Pancreas (tissue), 10 donors: ENCODE data around the gene PAK6. TPM values are rescaled to one million over a fixed set of nuclear protein-coding genes. Genes with fewer than 3 reads are reported as not detected.

ENCODE experiments used
- ATAC-seq, 4 donors: fragments of 200-7000 bp; cut with Tn5 transposase; one replicate each; pipeline versions ENCODE4 v1.8.0 to v1.9.1; 2020; ENCODE audit warnings: mild to moderate bottlenecking in 4 of 4, moderate library complexity in 4 of 4
- DNase-seq, 6 donors: peaks; one replicate each; pipeline ENCODE4 v3.0.0-alpha.2; 2020
- FAIRE-seq: peaks from 2 replicates; lab custom pipeline; 2012; peaks lifted over from hg19 to GRCh38; lab: Jason Lieb, UNC
- H3K27ac ChIP-seq, 4 donors: fragments of 200-600 bp; sonication (generic); 1 replicate in 3 of 4; 2 replicates in 1 of 4; pipeline versions ENCODE4 v1.5.0 to v1.8.0; 2020
- H3K27me3 ChIP-seq, 4 donors: fragments of 200-600 bp; one replicate each; pipeline ENCODE4 v1.8.0; 2021
- H3K36me3 ChIP-seq, 3 donors: fragments of 200-600 bp; sonication (generic) in 1 of 3; one replicate each; pipeline versions ENCODE4 v1.5.0 to v1.8.0; 2020 to 2021
- H3K4me1 ChIP-seq, 3 donors: fragments of 200-600 bp; one replicate each; pipeline ENCODE4 v1.8.0; 2021
- H3K4me3 ChIP-seq, 4 donors: fragments of 200-600 bp; sonication (generic) in 2 of 4; one replicate each; pipeline versions ENCODE4 v1.5.0 to v1.8.0; 2020 to 2021
- H3K9me3 ChIP-seq, 4 donors: fragments of 200-600 bp; one replicate each; pipeline ENCODE4 v1.8.0; 2021
- CTCF ChIP-seq, 4 donors: fragments of 200-600 bp; sonication (generic) in 3 of 4; IDR thresholded peaks; one replicate each; pipeline versions ENCODE4 v1.5.0 to v1.8.0; 2021; ENCODE audit warnings: antibody characterized with exemption in 4 of 4
- WGBS, 2 donors: extraction: QIAGEN DNeasy Blood & Tissue Kit; methylation state at CpG; one replicate each; pipeline ENCODE4 v1.1.7; 2013; 5-methylcytosine and 5-hydroxymethylcytosine counted together
- intact Hi-C, 3 donors: fragments of 100-400 bp; cut with DNase I; formaldehyde crosslinking; loops; one replicate each; pipeline versions ENCODE4 v1.11.1 to v1.14.2; 2022
- polyA plus RNA-seq, 2 donors: library from polyadenylated mRNA; stranded (reverse); fragments of 200-250 nt; gene quantifications; one replicate each; pipeline ENCODE4 v1.2.3, GENCODE V29; 2013
- total RNA-seq, 6 donors: library from RNA; stranded (reverse); fragmentation: NEBNext Ultra II Directional in 4 of 6; extraction: Animal tissue kit (Norgen Biotek cat#: 25700) in 4 of 6; gene quantifications; one replicate each; pipeline versions ENCODE4 v1.2.1 to v1.2.4, GENCODE V29; 2021 to 2023
- donor health status: healthy with polysubstance abuse.
- donor health status: DM: no; HTN: no; CAD: no; lungs with moderate emphysema.
- donor health status: DM: no; HTN: no; CAD: no.
- donor health status: control.
- donor health status: control.
- donor health status: Bipolar disorder and iron deficiency.
- donor health status: DM: yes; HTN: yes; CAD: no.
- donor health status: DM: no; HTN: no; CAD: no.
- donor health status: DM: no; HTN: no; CAD: no.
- donor health status: DM: yes; HTN: yes; CAD: no.

Gene PAK6
- total and polyA plus RNA-seq, 8 donors = 3.2 to 6.4 (median 4.6) TPM

DNA sequence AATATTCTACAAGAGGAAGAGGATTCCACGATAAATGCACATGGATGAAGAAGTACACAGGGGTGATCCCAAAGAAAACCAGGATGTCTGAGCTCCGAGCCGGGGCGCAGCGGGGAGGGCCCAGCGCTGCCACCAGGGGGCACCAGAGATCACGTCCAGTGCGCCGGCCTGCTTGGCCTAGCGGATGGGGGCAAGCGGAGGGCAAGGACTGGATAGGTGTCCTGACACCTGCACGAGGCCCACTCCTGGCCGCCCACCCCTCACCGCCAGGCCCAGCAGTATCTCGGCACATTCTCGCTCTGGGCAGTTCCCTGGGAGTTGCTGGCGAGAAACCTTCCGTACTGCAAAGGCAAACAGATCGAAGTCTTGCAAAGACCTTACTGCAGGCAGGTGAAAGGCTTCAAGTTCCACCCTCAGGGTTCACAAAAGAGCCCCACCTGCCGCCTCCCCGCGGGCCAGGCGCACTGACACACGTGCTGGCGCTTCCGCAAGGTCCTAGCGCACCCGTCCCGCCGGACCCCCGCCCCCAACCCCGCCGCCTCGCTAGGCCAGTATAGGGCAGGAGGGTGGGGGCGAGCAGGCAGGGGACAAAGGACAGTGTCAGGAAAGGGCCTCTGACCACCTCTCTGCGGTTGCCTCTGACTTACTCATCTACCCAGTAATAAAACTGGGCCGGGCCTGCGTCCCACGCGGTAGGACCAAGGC, 40.7 kb downstream of the PAK6 start:
- peaks cover 0 to 5% (median 2%) of the 10 kb centered on the region in 4 donors for H3K27me3 ChIP-seq
- no peak overlapping the region for H3K4me3 ChIP-seq
- intact Hi-C loops = loop anchor here in 2 of 3 donors (5.0 to 10.0 kb wide), 4 partner anchors 58 to 148 kb away; partner anchors contain the start of gene CCDC9B (in 1 of the 2)

GRCh38 chr15:40280260-40281056, 41.6 kb downstream of the PAK6 start:
- H3K9me3 ChIP-seq = no peaks in the 10 kb centered on the region
- H3K4me1 ChIP-seq = peaks cover 0 to 11% (median 6%) of the 10 kb centered on the region in 3 donors
- TF ChIP-seq CTCF (IDR thresholded peaks at IDR 0.05) = no peak
- no peak overlapping the region for H3K4me3 ChIP-seq
- peaks cover 0 to 5% (median 2%) of the 10 kb centered on the region in 4 donors for H3K27me3 ChIP-seq
- no peaks in the 10 kb centered on the region for H3K36me3 ChIP-seq
- H3K27ac ChIP-seq = no peak overlapping the region
- intact Hi-C loops = loop anchor here in 2 of 3 donors (5.0 to 10.0 kb wide), 3 partner anchors 57 to 144 kb away; partner anchors contain the start of gene CCDC9B (in 1 of the 2)
- DNase-seq (peak in 1 of 6 donors; percentile 23), ATAC-seq (no peak), FAIRE-seq (no peak)
- WGBS, 2 donors = 65 to 72% methylated on average over 30 of the region's 30 CpGs

More for the DNA sequence above, 40.7 kb downstream of the PAK6 start:
- Histone ChIP-seq H3K9me3 (no peaks in the 10 kb centered on the region), H3K36me3 (no peaks in the 10 kb centered on the region), H3K4me1 (peaks cover 0 to 11% (median 6%) of the 10 kb centered on the region in 3 donors), H3K27ac (no peak overlapping the region)
- FAIRE-seq (no peak), DNase-seq (peak; percentile 60 to 98 (median 82)), ATAC-seq (peak; percentile 64 to 79 (median 74))
- TF ChIP-seq CTCF (IDR thresholded peaks at IDR 0.05) = peak; percentile 97 to 99 (median 98)
- WGBS, 2 donors = 15 to 16% methylated on average over 39 to 40 of the region's 40 CpGs

GRCh38 chr15:40281057-40281800, 42.4 kb downstream of the PAK6 start:
- Histone ChIP-seq H3K9me3 (no peaks in the 10 kb centered on the region), H3K4me3 (peak overlapping the region in 1 of 4 donors; percentile 52), H3K27ac (no peak overlapping the region), H3K27me3 (peaks cover 0 to 5% (median 2%) of the 10 kb centered on the region in 4 donors), H3K4me1 (peaks cover 0 to 11% (median 6%) of the 10 kb centered on the region in 3 donors), H3K36me3 (no peaks in the 10 kb centered on the region)
- DNase-seq = peak in 1 of 6 donors; percentile 24
- 67 to 72% methylated on average over 36 to 43 of the region's 43 CpGs for WGBS, 2 donors
- TF ChIP-seq CTCF (IDR thresholded peaks at IDR 0.05) = no peak
- no peak for FAIRE-seq
- intact Hi-C loops = loop anchor here in 2 of 3 donors (5.0 to 10.0 kb wide), 3 partner anchors 56 to 144 kb away; partner anchors contain the start of gene CCDC9B (in 1 of the 2)
- ATAC-seq = no peak

DNA sequence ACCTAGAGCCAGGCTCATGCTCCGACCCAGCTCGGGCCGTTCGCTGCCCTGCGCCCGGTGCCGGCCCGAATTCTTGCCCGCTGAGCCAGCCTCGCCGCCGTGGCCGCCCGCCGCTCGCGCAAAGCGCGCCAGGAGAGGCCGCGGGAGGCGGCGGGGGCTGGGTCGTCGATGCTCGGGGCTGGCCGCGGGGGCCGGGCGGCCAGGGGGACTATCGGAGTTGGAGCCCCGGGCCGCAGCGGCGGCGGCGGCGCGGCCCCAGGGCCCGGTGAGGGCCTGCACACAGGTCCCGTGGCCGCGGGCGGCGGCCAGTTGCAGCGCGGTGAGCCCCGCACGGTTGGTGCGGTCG, 42.9 kb downstream of the PAK6 start:
- Histone ChIP-seq H3K4me1 (peaks cover 0 to 11% (median 6%) of the 10 kb centered on the region in 3 donors), H3K4me3 (peak overlapping the region; percentile 9 to 52 (median 30)), H3K9me3 (no peaks in the 10 kb centered on the region), H3K27ac (no peak overlapping the region), H3K27me3 (peaks cover 0 to 5% (median 2%) of the 10 kb centered on the region in 4 donors), H3K36me3 (no peaks in the 10 kb centered on the region)
- ATAC-seq = no peak
- 8 to 9% methylated on average over 20 to 51 of the region's 51 CpGs for WGBS, 2 donors
- no peak for TF ChIP-seq CTCF (IDR thresholded peaks at IDR 0.05)
- intact Hi-C loops = loop anchor here in 2 of 3 donors (5.0 to 10.0 kb wide), 3 partner anchors 56 to 143 kb away; partner anchors contain the start of gene CCDC9B (in 1 of the 2)
- DNase-seq = no peak
- FAIRE-seq = no peak
